Heart right ventricle (tissue), 16 donors: ENCODE results near the gene ZNF227. TPM values are rescaled to one million over a fixed set of nuclear protein-coding genes. Genes with fewer than 3 reads are reported as not detected.

Experiments used
- ATAC-seq, 8 donors: fragments of 200-7000 bp; cut with Tn5 transposase; one replicate each; pipeline ENCODE4 v1.9.1; 2020; ENCODE audit warnings: mild to moderate bottlenecking in 8 of 8, moderate library complexity in 8 of 8, moderate number of reproducible peaks in 1 of 8
- DNase-seq, 2 donors: peaks; one replicate each; pipeline ENCODE4 v3.0.0-alpha.2; 2020
- H3K27ac ChIP-seq, 10 donors: fragments of 200-600 bp; sonication (generic) in 2 of 10; one replicate each; pipeline versions ENCODE4 v1.5.0 to v1.8.0; 2020 to 2022; ENCODE audit warnings: mild to moderate bottlenecking in 3 of 10
- H3K27me3 ChIP-seq, 7 donors: fragments of 200-600 bp; one replicate each; pipeline ENCODE4 v1.8.0; 2021 to 2022; ENCODE audit warnings: mild to moderate bottlenecking in 2 of 7
- H3K36me3 ChIP-seq, 9 donors: fragments of 200-600 bp; sonication (generic) in 1 of 9; one replicate each; pipeline versions ENCODE4 v1.5.0 to v1.8.0; 2020 to 2022; ENCODE audit warnings: mild to moderate bottlenecking in 2 of 9
- H3K4me1 ChIP-seq, 9 donors: fragments of 200-600 bp; sonication (generic) in 1 of 9; one replicate each; pipeline versions ENCODE4 v1.5.0 to v1.8.0; 2020 to 2022; ENCODE audit warnings: mild to moderate bottlenecking in 4 of 9
- H3K4me3 ChIP-seq, 10 donors: fragments of 200-600 bp; sonication (generic) in 2 of 10; one replicate each; pipeline versions ENCODE4 v1.5.0 to v1.8.0; 2020 to 2022; ENCODE audit warnings: mild to moderate bottlenecking in 7 of 10, moderate library complexity in 2 of 10
- H3K9me3 ChIP-seq, 11 donors: fragments of 200-600 bp in 10 of 11; sonication (generic) in 2 of 11; one replicate each; pipeline versions ENCODE4 v1.5.0 to v1.8.0; 2013 to 2022; ENCODE audit warnings: mild to moderate bottlenecking in 2 of 11, control low read depth in 1 of 11, moderate library complexity in 1 of 11
- CTCF ChIP-seq, 9 donors: fragments of 200-600 bp; sonication (generic) in 2 of 9; IDR thresholded peaks; one replicate each; pipeline versions ENCODE4 v1.5.0 to v1.8.0; 2021 to 2022; ENCODE audit warnings: antibody characterized with exemption in 9 of 9, mild to moderate bottlenecking in 5 of 9, moderate library complexity in 1 of 9
- WGBS, 2 donors: extraction: QIAGEN DNeasy Blood & Tissue Kit; methylation state at CpG; one replicate each; pipeline ENCODE4 v1.1.7; 2013; ENCODE audit warnings: inconsistent platforms in 1 of 2; 5-methylcytosine and 5-hydroxymethylcytosine counted together
- intact Hi-C, 10 donors: fragments of 100-400 bp; cut with DNase I; formaldehyde crosslinking; loops; one replicate each; pipeline versions ENCODE4 v1.11.1 to v1.14.2; 2022
- polyA plus RNA-seq, 2 donors: library from polyadenylated mRNA; stranded (reverse); fragments of 200-250 nt; gene quantifications; one replicate each; pipeline ENCODE4 v1.2.3, GENCODE V29; 2013
- total RNA-seq, 10 donors: library from RNA; stranded (reverse); fragmentation: NEBNext Ultra II Directional in 3 of 10; extraction: Animal tissue kit (Norgen Biotek cat#: 25700) in 3 of 10; gene quantifications; one replicate each; pipeline versions ENCODE4 v1.2.1 to v1.2.4, GENCODE V29; 2021 to 2023
- donor health status: Arrhythmogenic right ventricular cardiomyopathy.
- donor health status: ischemic (EF 13 %, LVEDD 7.1; RV severe dilation, severe dysfunction).
- donor health status: healthy with polysubstance abuse.
- donor health status: DM: no; HTN: yes; CAD: no.
- donor health status: DM: no; HTN: no; CAD: no.
- donor health status: ischemic (EF 25% LVEDD 6.9; RV normal size, moderate dysfunction).
- donor health status: ischemic (EF 25% LVEDD 5.7; RV mildly dilated, moderate dysfunction).
- donor health status: healthy.
- donor health status: DM: yes; HTN: yes; CAD: no.
- donor health status: Ischemic cardiomyopathy.
- donor health status: ischemic (EF 35%, LVEDD 5.7; RV mildly dilated, moderate dysfunction).
- donor health status: nonischemic (EF 11% LVEDD 7.7; RV severe dilation, severe dysfunction).
- donor health status: DM: yes; HTN: yes; CAD: no.
- donor health status: PGD.
- donor health status: ischemic (EF 29% LVEDD 5.4; RV normal size, mild dysfunction).
- donor health status: nonischemic (EF 23%, LVEDD 6.1; RV moderate dilation, normal function).

Gene ZNF227
- total and polyA plus RNA-seq, 12 donors = 4.0 to 18.1 (median 12.5) TPM

GRCh38 chr19:44254496-44254895 lies 42.2 kb downstream of the ZNF227 start:
- WGBS, 2 donors = 97 to 100% methylated on average over 2 of the region's 2 CpGs
- ATAC-seq = no peak

DNA sequence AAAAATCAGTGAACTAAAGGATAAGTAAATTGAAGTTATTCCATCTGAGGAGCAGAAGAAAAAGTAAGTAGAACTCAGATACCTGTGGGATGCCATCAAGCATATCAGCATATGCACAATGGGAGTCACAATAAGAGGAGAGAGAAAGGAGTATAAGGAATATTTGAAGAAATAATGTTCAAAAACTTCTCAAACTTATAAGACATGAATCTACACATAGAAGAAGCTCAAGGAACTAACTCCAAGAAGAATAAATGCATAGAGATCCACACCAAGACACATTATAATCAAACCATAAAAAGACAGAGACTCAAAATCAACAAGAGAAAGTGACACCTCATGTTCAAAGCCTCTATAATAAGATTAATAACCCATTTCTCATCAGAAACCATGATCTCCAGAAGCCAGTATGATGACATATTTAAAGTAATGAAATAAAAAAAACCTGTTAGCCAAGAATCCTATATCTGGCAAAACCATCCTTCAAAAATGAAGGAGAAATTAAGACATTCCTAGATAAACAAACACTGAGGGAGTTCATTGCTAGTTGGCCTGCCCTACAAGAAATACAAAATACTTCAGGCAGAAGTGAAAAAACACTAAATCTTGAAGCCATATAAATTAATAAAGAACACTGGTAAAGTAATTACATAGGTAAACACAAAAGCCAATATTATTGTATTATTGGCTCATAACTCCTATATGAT lies 43.5 kb downstream of the ZNF227 start:
- H3K4me1 ChIP-seq = peaks cover 0 to 5% (median 0%) of the 10 kb centered on the region in 9 donors
- DNase-seq (no peak), ATAC-seq (no peak)
- H3K36me3 ChIP-seq = peaks cover 0 to 23% (median 0%) of the 10 kb centered on the region in 9 donors
- no peak overlapping the region for H3K27ac ChIP-seq
- intact Hi-C loops = no loop called here
- H3K9me3 ChIP-seq = peaks cover 0 to 99% (median 68%) of the 10 kb centered on the region in 11 donors
- no peaks in the 10 kb centered on the region for H3K27me3 ChIP-seq
- TF ChIP-seq CTCF (IDR thresholded peaks at IDR 0.05) = no peak
- no peak overlapping the region for H3K4me3 ChIP-seq

More at GRCh38 chr19:44254496-44254895, 42.2 kb downstream of the ZNF227 start:
- Histone ChIP-seq H3K27me3 (no peaks in the 10 kb centered on the region), H3K9me3 (peaks cover 0 to 100% (median 78%) of the 10 kb centered on the region in 11 donors), H3K27ac (no peak overlapping the region), H3K36me3 (peaks cover 0 to 33% (median 0%) of the 10 kb centered on the region in 9 donors), H3K4me3 (no peak overlapping the region), H3K4me1 (peaks cover 0 to 5% (median 0%) of the 10 kb centered on the region in 9 donors)
- no peak for DNase-seq
- no peak for TF ChIP-seq CTCF (IDR thresholded peaks at IDR 0.05)
- intact Hi-C loops = no loop called here

DNA sequence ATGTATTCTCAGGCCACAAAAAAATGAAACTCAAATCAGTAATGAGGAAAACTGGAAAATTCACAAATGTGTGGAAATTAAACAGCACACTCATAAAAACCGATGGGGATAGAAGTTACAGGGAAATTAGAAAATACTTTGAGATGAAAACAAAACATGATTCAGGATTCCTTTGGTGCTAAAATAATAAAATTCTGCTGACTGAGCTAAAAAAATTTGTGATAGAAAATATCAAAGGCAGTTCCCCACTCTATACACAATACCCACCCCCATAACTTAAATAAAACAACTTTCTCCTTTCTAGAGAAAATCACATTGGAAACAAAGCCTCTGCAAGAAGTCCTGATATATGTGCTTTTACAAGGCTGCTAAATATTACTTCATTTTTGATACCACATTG lies 45.8 kb downstream of the ZNF227 start:
- Histone ChIP-seq H3K9me3 (peaks cover 0 to 99% (median 56%) of the 10 kb centered on the region in 11 donors), H3K4me1 (peaks cover 0 to 5% (median 0%) of the 10 kb centered on the region in 9 donors), H3K27ac (no peak overlapping the region), H3K4me3 (no peak overlapping the region), H3K36me3 (peaks cover 0 to 23% (median 0%) of the 10 kb centered on the region in 9 donors), H3K27me3 (no peaks in the 10 kb centered on the region)
- intact Hi-C loops = no loop called here
- TF ChIP-seq CTCF (IDR thresholded peaks at IDR 0.05) = no peak
- ATAC-seq (no peak), DNase-seq (no peak)
- 100% methylated on average over 1 of the region's 1 CpG for WGBS, 2 donors

- H3K4me1 ChIP-seq = peaks cover 0 to 5% (median 0%) of the 10 kb centered on the region in 9 donors
- no peaks in the 10 kb centered on the region for H3K27me3 ChIP-seq
- H3K36me3 ChIP-seq = peaks cover 0 to 19% (median 0%) of the 10 kb centered on the region in 9 donors
- no peak for TF ChIP-seq CTCF (IDR thresholded peaks at IDR 0.05)
- H3K27ac ChIP-seq = peak overlapping the region in 1 of 10 donors; percentile 84
- ATAC-seq (no peak), DNase-seq (no peak)
- 97 to 98% methylated on average over 2 of the region's 2 CpGs for WGBS, 2 donors
- peaks cover 0 to 98% (median 52%) of the 10 kb centered on the region in 11 donors for H3K9me3 ChIP-seq
- intact Hi-C loops = no loop called here
- H3K4me3 ChIP-seq = peak overlapping the region in 6 of 10 donors; percentile 47 to 63 (median 58)
These were observed 46.6 kb downstream of the ZNF227 start for GRCh38 chr19:44258835-44259413.
